Astrocyte (in vitro differentiated cells and primary cell): Measurements from ENCODE around the gene NCOA1. TPM values are rescaled to one million over a fixed set of nuclear protein-coding genes. Genes with fewer than 3 reads are reported as not detected.
"Not testable (repeated sequence)": the region's sequence is repeated elsewhere in the genome, so short reads cannot be mapped to it uniquely, and the experiment has no call there.

Experiments
- DNase-seq: peaks from one replicate; pipeline ENCODE4 v3.0.0-alpha.2; 2010; ENCODE audit warnings: low read depth
- FAIRE-seq: peaks from 2 replicates; lab custom pipeline; 2011; peaks lifted over from hg19 to GRCh38; lab: Jason Lieb, UNC
- H2AFZ ChIP-seq: 2 replicates; pipeline ENCODE4 v1.6.0; 2012; ENCODE audit warnings: low read depth, low read length, inconsistent platforms
- H3K27ac ChIP-seq: 2 replicates; pipeline ENCODE4 v1.5.1; 2011; ENCODE audit warnings: low read depth, low read length, inconsistent platforms
- H3K27me3 ChIP-seq: 2 replicates; pipeline ENCODE4 v1.6.0; 2011; ENCODE audit warnings: low read length, inconsistent platforms; ENCODE audit not compliant: insufficient read depth
- H3K36me3 ChIP-seq: 2 replicates; pipeline ENCODE4 v1.5.1; 2011; ENCODE audit warnings: low read length, inconsistent platforms; ENCODE audit not compliant: insufficient read depth
- H3K4me1 ChIP-seq: 2 replicates; pipeline ENCODE4 v1.5.1; 2011; ENCODE audit warnings: low read length, inconsistent platforms; ENCODE audit not compliant: insufficient read depth
- H3K4me2 ChIP-seq: 2 replicates; pipeline ENCODE4 v1.6.0; 2012; ENCODE audit warnings: low read length, inconsistent platforms
- H3K4me3 ChIP-seq: 2 replicates; pipeline ENCODE4 v1.5.1; 2011; ENCODE audit warnings: low read depth, mild to moderate bottlenecking, low read length, inconsistent platforms; ENCODE audit not compliant: insufficient read depth
- H3K79me2 ChIP-seq: 2 replicates; pipeline ENCODE4 v1.6.0; 2012; ENCODE audit warnings: mild to moderate bottlenecking, low read length, inconsistent platforms; ENCODE audit not compliant: insufficient read depth
- H3K9ac ChIP-seq: 2 replicates; pipeline ENCODE4 v1.6.0; 2012; ENCODE audit warnings: mild to moderate bottlenecking, low read length, inconsistent platforms
- H3K9me3 ChIP-seq: 2 replicates; pipeline ENCODE4 v1.5.1; 2012; ENCODE audit warnings: low read depth, mild to moderate bottlenecking, low read length, inconsistent platforms; ENCODE audit not compliant: insufficient read depth
- H4K20me1 ChIP-seq: 2 replicates; pipeline ENCODE4 v1.6.0; 2012; ENCODE audit warnings: low read length, inconsistent platforms; ENCODE audit not compliant: insufficient read depth
- H3K27ac Mint-ChIP-seq: one replicate; pipeline ENCODE4 v1.8.0; 2021; ENCODE audit warnings: mild to moderate bottlenecking, mixed read lengths; ENCODE audit not compliant: unreplicated experiment
- H3K27me3 Mint-ChIP-seq: one replicate; pipeline ENCODE4 v1.8.0; 2021; ENCODE audit warnings: low read depth, mixed read lengths; ENCODE audit not compliant: unreplicated experiment
- H3K36me3 Mint-ChIP-seq: one replicate; pipeline ENCODE4 v1.8.0; 2021; ENCODE audit warnings: low read depth, mixed read lengths; ENCODE audit not compliant: unreplicated experiment
- H3K4me1 Mint-ChIP-seq: one replicate; pipeline ENCODE4 v1.8.0; 2021; ENCODE audit warnings: low read depth, mixed read lengths; ENCODE audit not compliant: unreplicated experiment
- H3K4me3 Mint-ChIP-seq: one replicate; pipeline ENCODE4 v1.8.0; 2021; ENCODE audit warnings: mild to moderate bottlenecking, moderate library complexity, mixed read lengths; ENCODE audit not compliant: unreplicated experiment
- H3K9me3 Mint-ChIP-seq: one replicate; pipeline ENCODE4 v1.8.0; 2021; ENCODE audit warnings: mild to moderate bottlenecking, mixed read lengths; ENCODE audit not compliant: unreplicated experiment
- EZH2 ChIP-seq: IDR thresholded peaks from 2 replicates; pipeline ENCODE4 v1.6.1; 2012; ENCODE audit warnings: mild to moderate bottlenecking, low read length, inconsistent platforms; ENCODE audit not compliant: insufficient read depth
- total RNA-seq: library from RNA; stranded (reverse); gene quantifications from 2 replicates; pipeline ENCODE4 v1.2.1, GENCODE V29; 2021
- TF ChIP-seq, protein P1 (sequence below): IDR thresholded peaks from 2 replicates; pipeline ENCODE4 v1.5.1; 2011; ENCODE audit warnings: low read depth, mild to moderate bottlenecking, inconsistent platforms, low read length, moderate library complexity; ENCODE audit not compliant: insufficient read depth

Gene NCOA1
- total RNA-seq, 1 donor from 2014 or later = 14.7 TPM

DNA sequence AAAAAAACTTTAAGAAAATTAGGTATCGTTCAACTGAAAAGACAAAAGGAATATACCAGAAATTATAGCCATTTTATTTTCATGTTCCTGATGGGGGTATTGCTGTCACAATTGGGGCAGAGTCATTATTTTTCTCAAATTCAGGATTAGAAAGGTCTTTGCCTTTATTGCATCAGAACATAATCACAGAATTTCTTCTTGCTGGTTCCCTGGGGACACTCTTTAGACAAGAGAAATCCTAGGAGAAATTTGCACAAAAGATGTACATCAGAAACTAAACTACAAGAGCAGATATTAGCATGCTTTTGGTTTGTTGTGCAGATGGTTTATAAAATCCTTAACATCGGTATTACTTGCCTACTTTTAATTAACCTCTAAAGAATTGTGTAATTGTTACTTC lies 103.2 kb downstream of the NCOA1 start:
- H3K36me3 Mint-ChIP-seq = no peaks in the 10 kb centered on the region
- Histone ChIP-seq H3K4me2 (no peak overlapping the region), H4K20me1 (peaks cover 2% of the 10 kb centered on the region), H3K4me1 (no peaks in the 10 kb centered on the region), H3K4me3 (no peak overlapping the region), H3K9ac (no peak overlapping the region), H2AFZ (no peak overlapping the region), H3K27ac (no peak overlapping the region), H3K79me2 (no peaks in the 10 kb centered on the region), H3K36me3 (no peaks in the 10 kb centered on the region), H3K9me3 (no peaks in the 10 kb centered on the region), H3K27me3 (no peaks in the 10 kb centered on the region)
- no peak overlapping the region for H3K27ac Mint-ChIP-seq
- FAIRE-seq (no peak), DNase-seq (no peak)
- no peaks in the 10 kb centered on the region for H3K9me3 Mint-ChIP-seq
- TF ChIP-seq, protein P1, sequence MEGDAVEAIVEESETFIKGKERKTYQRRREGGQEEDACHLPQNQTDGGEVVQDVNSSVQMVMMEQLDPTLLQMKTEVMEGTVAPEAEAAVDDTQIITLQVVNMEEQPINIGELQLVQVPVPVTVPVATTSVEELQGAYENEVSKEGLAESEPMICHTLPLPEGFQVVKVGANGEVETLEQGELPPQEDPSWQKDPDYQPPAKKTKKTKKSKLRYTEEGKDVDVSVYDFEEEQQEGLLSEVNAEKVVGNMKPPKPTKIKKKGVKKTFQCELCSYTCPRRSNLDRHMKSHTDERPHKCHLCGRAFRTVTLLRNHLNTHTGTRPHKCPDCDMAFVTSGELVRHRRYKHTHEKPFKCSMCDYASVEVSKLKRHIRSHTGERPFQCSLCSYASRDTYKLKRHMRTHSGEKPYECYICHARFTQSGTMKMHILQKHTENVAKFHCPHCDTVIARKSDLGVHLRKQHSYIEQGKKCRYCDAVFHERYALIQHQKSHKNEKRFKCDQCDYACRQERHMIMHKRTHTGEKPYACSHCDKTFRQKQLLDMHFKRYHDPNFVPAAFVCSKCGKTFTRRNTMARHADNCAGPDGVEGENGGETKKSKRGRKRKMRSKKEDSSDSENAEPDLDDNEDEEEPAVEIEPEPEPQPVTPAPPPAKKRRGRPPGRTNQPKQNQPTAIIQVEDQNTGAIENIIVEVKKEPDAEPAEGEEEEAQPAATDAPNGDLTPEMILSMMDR = no peak
- no peak for TF ChIP-seq EZH2
- H3K27me3 Mint-ChIP-seq = no peaks in the 10 kb centered on the region
- H3K4me1 Mint-ChIP-seq = no peaks in the 10 kb centered on the region
- no peak overlapping the region for H3K4me3 Mint-ChIP-seq

DNA sequence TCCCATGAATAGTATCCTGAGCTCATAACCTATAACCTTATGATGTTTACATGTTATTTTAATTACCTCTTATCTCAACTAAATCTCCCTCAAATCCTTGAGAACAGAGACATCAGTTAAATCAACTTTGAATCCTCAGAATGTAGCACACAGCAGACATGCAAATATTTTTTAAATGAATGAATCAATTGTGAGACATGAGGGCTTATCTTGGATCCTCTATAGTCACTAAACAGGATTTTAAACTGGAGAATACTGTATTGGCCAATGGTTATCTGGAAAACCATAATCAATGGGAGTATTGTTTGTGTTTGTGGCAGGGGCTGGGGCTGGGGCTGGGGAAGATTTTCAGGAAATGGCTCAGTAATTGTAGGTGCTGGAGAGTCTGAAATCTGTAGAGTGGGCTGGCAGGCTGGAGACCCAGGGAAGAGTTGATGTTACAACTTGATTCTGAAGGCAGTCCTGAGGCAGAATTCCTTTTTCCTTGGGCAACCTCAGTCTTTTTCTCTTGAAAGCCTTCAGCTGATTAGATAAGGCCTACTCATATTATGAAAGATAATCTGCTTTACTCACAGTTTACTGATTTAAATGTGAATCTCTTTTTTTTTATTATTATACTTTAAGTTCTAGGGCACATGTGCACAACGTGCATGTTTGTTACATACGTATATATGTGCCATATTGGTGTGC lies 106.3 kb downstream of the NCOA1 start:
- Mint-ChIP-seq H3K36me3 (no peaks in the 10 kb centered on the region), H3K27me3 (no peaks in the 10 kb centered on the region), H3K27ac (no peak overlapping the region), H3K4me3 (no peak overlapping the region), H3K9me3 (no peaks in the 10 kb centered on the region), H3K4me1 (no peaks in the 10 kb centered on the region)
- Histone ChIP-seq H3K79me2 (no peaks in the 10 kb centered on the region), H3K27ac (no peak overlapping the region), H4K20me1 (no peaks in the 10 kb centered on the region), H3K9ac (no peak overlapping the region), H3K27me3 (no peaks in the 10 kb centered on the region), H3K9me3 (no peaks in the 10 kb centered on the region), H2AFZ (no peak overlapping the region), H3K4me1 (no peaks in the 10 kb centered on the region), H3K36me3 (no peaks in the 10 kb centered on the region), H3K4me2 (no peak overlapping the region), H3K4me3 (no peak overlapping the region)
- no peak for TF ChIP-seq EZH2
- no peak for DNase-seq
- FAIRE-seq = no peak

DNA sequence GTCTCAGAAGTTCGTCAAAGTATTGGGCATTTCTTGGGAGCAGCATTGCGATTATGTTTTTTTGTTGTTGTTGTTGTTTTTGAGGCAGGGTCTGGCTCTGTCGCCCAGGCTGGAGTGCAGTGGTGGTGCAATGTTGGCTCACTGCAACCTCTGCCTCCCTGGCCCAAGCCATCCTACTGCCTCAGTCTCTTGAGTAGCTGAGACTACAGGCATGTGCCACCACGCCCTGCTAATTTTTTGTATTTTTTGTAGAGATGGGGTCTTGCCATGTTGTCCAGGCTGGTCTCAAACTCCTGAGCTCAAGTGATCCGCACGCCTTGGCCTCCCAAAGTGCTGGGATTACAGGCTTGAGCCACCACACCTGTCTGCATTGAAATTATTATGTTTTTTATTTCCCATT lies 109.1 kb downstream of the NCOA1 start:
- H3K9ac ChIP-seq, H3K36me3 Mint-ChIP-seq, H3K4me3 Mint-ChIP-seq, H3K4me1 Mint-ChIP-seq, H3K36me3 ChIP-seq, H3K27ac ChIP-seq, DNase-seq, FAIRE-seq, H3K27me3 ChIP-seq, H4K20me1 ChIP-seq, H3K79me2 ChIP-seq, H3K27me3 Mint-ChIP-seq, H3K4me3 ChIP-seq, H3K9me3 Mint-ChIP-seq, H3K27ac Mint-ChIP-seq, H3K4me1 ChIP-seq, H3K4me2 ChIP-seq, H3K9me3 ChIP-seq, H2AFZ ChIP-seq: not testable (repeated sequence)
